Gastroesophageal sphincter (tissue), 3 donors: ENCODE results near the gene CAPRIN2.

Experiments
- POLR2A ChIP-seq, 2 donors: fragments of 450-650 bp; IDR thresholded peaks; one replicate each; pipeline ENCODE4 v1.6.1; 2017; ENCODE audit warnings: antibody characterized with exemption in 2 of 2, mild to moderate bottlenecking in 2 of 2, moderate library complexity in 1 of 2
- TF ChIP-seq, protein P1 (sequence below), 4 experiments: fragments of 200-600 bp in 2 of 4; fragments of 450-650 bp in 2 of 4; sonication (generic) in 1 of 4; IDR thresholded peaks; one replicate each; pipeline ENCODE4 v1.5.1; 2017 to 2019; ENCODE audit warnings: antibody characterized with exemption in 4 of 4, mild to moderate bottlenecking in 2 of 4, moderate library complexity in 2 of 4

DNA sequence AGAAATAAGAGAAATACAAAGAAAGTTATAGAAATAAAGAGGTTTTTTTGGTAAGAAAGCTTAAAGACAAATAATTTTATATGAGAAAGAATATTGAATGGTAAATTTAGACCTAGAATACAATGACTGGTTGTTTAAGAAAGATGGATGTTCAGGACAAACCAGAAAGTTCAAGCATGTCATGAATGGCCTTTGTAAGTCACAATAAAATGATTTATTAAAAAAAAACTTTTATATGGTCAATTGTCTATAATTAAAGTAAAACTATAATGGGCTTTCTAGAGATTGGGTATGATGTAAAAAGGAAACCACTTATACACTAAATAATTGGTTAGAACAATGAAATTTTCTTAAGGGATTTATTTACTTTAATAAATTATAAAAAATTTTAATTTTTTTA lies 19.8 kb upstream of the CAPRIN2 start:
- TF ChIP-seq POLR2A (IDR thresholded peaks at IDR 0.05), result no peak
- TF ChIP-seq, protein P1, sequence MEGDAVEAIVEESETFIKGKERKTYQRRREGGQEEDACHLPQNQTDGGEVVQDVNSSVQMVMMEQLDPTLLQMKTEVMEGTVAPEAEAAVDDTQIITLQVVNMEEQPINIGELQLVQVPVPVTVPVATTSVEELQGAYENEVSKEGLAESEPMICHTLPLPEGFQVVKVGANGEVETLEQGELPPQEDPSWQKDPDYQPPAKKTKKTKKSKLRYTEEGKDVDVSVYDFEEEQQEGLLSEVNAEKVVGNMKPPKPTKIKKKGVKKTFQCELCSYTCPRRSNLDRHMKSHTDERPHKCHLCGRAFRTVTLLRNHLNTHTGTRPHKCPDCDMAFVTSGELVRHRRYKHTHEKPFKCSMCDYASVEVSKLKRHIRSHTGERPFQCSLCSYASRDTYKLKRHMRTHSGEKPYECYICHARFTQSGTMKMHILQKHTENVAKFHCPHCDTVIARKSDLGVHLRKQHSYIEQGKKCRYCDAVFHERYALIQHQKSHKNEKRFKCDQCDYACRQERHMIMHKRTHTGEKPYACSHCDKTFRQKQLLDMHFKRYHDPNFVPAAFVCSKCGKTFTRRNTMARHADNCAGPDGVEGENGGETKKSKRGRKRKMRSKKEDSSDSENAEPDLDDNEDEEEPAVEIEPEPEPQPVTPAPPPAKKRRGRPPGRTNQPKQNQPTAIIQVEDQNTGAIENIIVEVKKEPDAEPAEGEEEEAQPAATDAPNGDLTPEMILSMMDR (IDR thresholded peaks at IDR 0.05), result no peak
